Endothelial cell of umbilical vein (primary cell): ENCODE measurements around the gene NR5A1. TPM values are rescaled to one million over a fixed set of nuclear protein-coding genes. Genes with fewer than 3 reads are reported as not detected.

Experiments used
- BruUV-seq: library from RNA; stranded (reverse); fragments of 400-500 nt; replicated peaks from 2 replicates; lab custom pipeline; 2021; lab: Mats Ljungman, UMichigan
- CTCF ChIA-PET: fragments of 300-600, 350-600 bp; sonication (Branson Sonifier 250); formaldehyde crosslinking; loops from one replicate; lab custom pipeline; 2021; ENCODE audit warnings: antibody characterized with exemption, inconsistent platforms; lab: Charles Lee
- POLR2A ChIA-PET: fragments of 300-600, 350-600 bp; sonication (Branson Sonifier 250); formaldehyde crosslinking; loops from one replicate; lab custom pipeline; 2021; ENCODE audit warnings: antibody characterized with exemption, inconsistent platforms; lab: Charles Lee
- DNase-seq: peaks from one replicate; pipeline ENCODE4 v3.0.0-alpha.2; 2011; ENCODE audit warnings: low read depth, low spot score
- FAIRE-seq: peaks from 2 replicates; lab custom pipeline; 2011; peaks lifted over from hg19 to GRCh38; lab: Jason Lieb, UNC
- H2AFZ ChIP-seq: 2 replicates; pipeline ENCODE4 v1.6.0; 2012; ENCODE audit warnings: low read depth, low read length, control low read depth, inconsistent platforms
- H3K27ac ChIP-seq: 2 replicates; pipeline ENCODE4 v1.5.1; 2011; ENCODE audit warnings: low read depth, mild to moderate bottlenecking, control low read depth, low read length, moderate library complexity; ENCODE audit not compliant: insufficient read depth
- H3K27me3 ChIP-seq, 2 experiments: 2 replicates each; pipeline versions ENCODE4 v1.6.0 to v1.6.1; 2011; ENCODE audit warnings: low read length in 2 of 2, mixed read lengths in 1 of 2; ENCODE audit not compliant: control insufficient read depth in 2 of 2, insufficient read depth in 2 of 2
- H3K36me3 ChIP-seq, 2 experiments: 2 replicates in 1 of 2; 3 replicates in 1 of 2; pipeline ENCODE4 v1.5.1; 2011; ENCODE audit warnings: low read length in 2 of 2, mild to moderate bottlenecking in 1 of 2, moderate library complexity in 1 of 2; ENCODE audit not compliant: control insufficient read depth in 2 of 2, insufficient read depth in 2 of 2; ENCODE audit errors: extremely low read depth in 1 of 2
- H3K4me1 ChIP-seq: 3 replicates; pipeline ENCODE4 v1.5.1; 2011; ENCODE audit warnings: mild to moderate bottlenecking, low read length; ENCODE audit not compliant: control insufficient read depth, insufficient read depth; ENCODE audit errors: extremely low read depth
- H3K4me2 ChIP-seq: 2 replicates; pipeline ENCODE4 v1.6.1; 2011; ENCODE audit warnings: low read length, control low read depth, mixed read lengths; ENCODE audit not compliant: insufficient read depth
- H3K4me3 ChIP-seq, 3 experiments: fragments of 200-600 bp in 1 of 3; sonication (generic), shearing (Covaris generic) in 1 of 3; replicated peaks in 1 of 3; 2 replicates each; pipeline ENCODE4 v1.5.1; 2011 to 2016; ENCODE audit warnings: control low read depth in 3 of 3, low read length in 3 of 3, mild to moderate bottlenecking in 2 of 3, inconsistent platforms in 1 of 3, low read depth in 1 of 3, moderate library complexity in 1 of 3; ENCODE audit not compliant: insufficient read depth in 1 of 3
- H3K79me2 ChIP-seq: 2 replicates; pipeline ENCODE4 v1.6.0; 2012; ENCODE audit warnings: low read length, inconsistent platforms; ENCODE audit not compliant: control insufficient read depth, insufficient read depth
- H3K9ac ChIP-seq: replicated peaks from 2 replicates; pipeline ENCODE3; 2011; ENCODE audit warnings: low read length, control low read depth; ENCODE audit not compliant: insufficient read depth; ENCODE audit errors: extremely low read depth
- H3K9me1 ChIP-seq: replicated peaks from 3 replicates; pipeline ENCODE4 v1.6.0; 2011; ENCODE audit warnings: mild to moderate bottlenecking, low read length; ENCODE audit not compliant: control insufficient read depth, insufficient read depth; ENCODE audit errors: extremely low read depth
- H3K9me3 ChIP-seq: replicated peaks from 2 replicates; pipeline ENCODE4 v1.5.1; 2012; ENCODE audit warnings: low read length, inconsistent platforms; ENCODE audit not compliant: control insufficient read depth, insufficient read depth
- H4K20me1 ChIP-seq: replicated peaks from 2 replicates; pipeline ENCODE3; 2011; ENCODE audit warnings: mild to moderate bottlenecking, low read length; ENCODE audit not compliant: control insufficient read depth, insufficient read depth; ENCODE audit errors: extremely low read depth
- CTCF ChIP-seq, 2 donors: IDR thresholded peaks; 1 replicate in 1 of 2; 2 replicates in 1 of 2; pipeline ENCODE4 v1.5.1; 2011; ENCODE audit warnings: low read length in 2 of 2, mild to moderate bottlenecking in 2 of 2, moderate library complexity in 2 of 2, control low read depth in 1 of 2, inconsistent platforms in 1 of 2, low read depth in 1 of 2; ENCODE audit not compliant: insufficient read depth in 1 of 2; ENCODE audit errors: extremely low read depth in 1 of 2
- EZH2 ChIP-seq: IDR thresholded peaks from 2 replicates; pipeline ENCODE4 v1.6.1; 2012; ENCODE audit warnings: borderline replicate concordance, low read depth, mild to moderate bottlenecking, moderate library complexity, low read length, inconsistent platforms; ENCODE audit not compliant: severe bottlenecking
- FOS ChIP-seq: IDR thresholded peaks from 2 replicates; pipeline ENCODE4 v1.6.1; 2011; ENCODE audit warnings: mild to moderate bottlenecking, low read length, moderate library complexity, borderline replicate concordance; ENCODE audit not compliant: insufficient read depth
- GATA2 ChIP-seq: IDR thresholded peaks from 2 replicates; pipeline ENCODE4 v1.7.0; 2011; ENCODE audit warnings: low read depth, mild to moderate bottlenecking, moderate library complexity, mixed read lengths, low read length; ENCODE audit not compliant: insufficient read length, insufficient read depth
- JUN ChIP-seq: IDR thresholded peaks from 2 replicates; pipeline ENCODE4 v1.6.1; 2011; ENCODE audit warnings: borderline replicate concordance, low read depth; ENCODE audit not compliant: insufficient read length, insufficient read depth
- MAX ChIP-seq: IDR thresholded peaks from 2 replicates; pipeline ENCODE4 v1.6.1; 2011; ENCODE audit not compliant: insufficient read depth, insufficient read length
- MYC ChIP-seq: IDR thresholded peaks from one replicate; pipeline ENCODE4 v1.6.1; 2011; ENCODE audit warnings: mild to moderate bottlenecking, low read depth, low read length
- POLR2A ChIP-seq: IDR thresholded peaks from 2 replicates; pipeline ENCODE4 v1.6.1; 2012; ENCODE audit warnings: low read depth, mild to moderate bottlenecking, control low read depth, low read length
- POLR2AphosphoS5 ChIP-seq: IDR thresholded peaks from 2 replicates; pipeline ENCODE4 v1.6.1; 2012; ENCODE audit warnings: low read depth, mild to moderate bottlenecking, control low read depth, low read length, moderate library complexity; ENCODE audit not compliant: insufficient read depth
- dilution Hi-C: fragments of 300-500 bp; cut with MboI; formaldehyde crosslinking; loops from one replicate; pipeline ENCODE4 v1.15.0; 2019; ENCODE audit warnings: low sequenced_read_pairs; ENCODE audit not compliant: extremely low pct_ligation_motif_present
- intact Hi-C: fragments of 100-400 bp; cut with micrococcal nuclease; formaldehyde crosslinking; loops from one replicate; pipeline ENCODE4 v1.10.0; 2022
- polyA plus RNA-seq, 4 experiments: library from polyadenylated mRNA; depleted of rRNA in 3 of 4; stranded (reverse) in 3 of 4; unstranded in 1 of 4; fragments of >200 nt; gene quantifications; 2 replicates each; pipeline versions ENCODE4 v1.2.1 to v1.2.3, GENCODE V29; 2011 to 2012; ENCODE audit warnings: missing spikeins in 1 of 4
- total RNA-seq: library from RNA; stranded (reverse); gene quantifications from 2 replicates; pipeline ENCODE4 v1.2.3, GENCODE V29; 2021

NR5A1 gene
- total and polyA plus RNA-seq, 2 donors (not counting 3 experiments of a cell fraction or from before 2014, with no cell fraction given): not detected

GRCh38 chr9:124485201-124485600, 22.0 kb downstream of the NR5A1 start:
- Histone ChIP-seq H3K9ac (no peak overlapping the region), H4K20me1 (no peaks in the 10 kb centered on the region), H3K27me3 (peaks cover 24 to 36% of the 10 kb centered on the region in 2 experiments), H3K4me3 (no peak overlapping the region), H3K9me3 (no peaks in the 10 kb centered on the region), H3K9me1 (no peaks in the 10 kb centered on the region), H3K79me2 (no peaks in the 10 kb centered on the region), H3K4me2 (no peak overlapping the region), H3K27ac (no peak overlapping the region), H3K36me3 (no peaks in the 10 kb centered on the region), H3K4me1 (no peaks in the 10 kb centered on the region), H2AFZ (no peak overlapping the region)
- dilution Hi-C loops: no loop called here
- intact Hi-C loops: no loop called here
- BruUV-seq: no TSS peak
- ChIA-PET POLR2A (no interaction called here), CTCF (interaction anchor here (0.8 to 2.0 kb wide), 2 partner anchors 39 to 52 kb away, joined by 4 to 9 read pairs; no protein-coding TSS in a partner anchor)
- no peak for TF ChIP-seq POLR2A
- TF ChIP-seq CTCF (IDR thresholded peaks at IDR 0.05; ENCODE audit: extremely low read depth in 1 of 2, insufficient read depth in 1 of 2, low read depth in 1 of 2, low read length in 2 of 2): no peak
- no peak for TF ChIP-seq EZH2
- no peak for TF ChIP-seq GATA2
- TF ChIP-seq MYC: no peak
- TF ChIP-seq JUN: no peak
- no peak for TF ChIP-seq FOS
- FAIRE-seq (no peak), DNase-seq (no peak)

GRCh38 chr9:124483481-124483880, 23.7 kb downstream of the NR5A1 start:
- FAIRE-seq (no peak), DNase-seq (no peak)

More at GRCh38 chr9:124483481-124483880, 23.7 kb downstream of the NR5A1 start:
- no peak overlapping the region for H3K27ac ChIP-seq
- CTCF ChIA-PET: interaction anchor here (1.0 kb wide), 1 partner anchor 14 kb away, joined by 3 read pairs; no protein-coding TSS in a partner anchor
- no peaks in the 10 kb centered on the region for H3K79me2 ChIP-seq
- no peaks in the 10 kb centered on the region for H4K20me1 ChIP-seq
- no peak overlapping the region for H3K4me2 ChIP-seq
- dilution Hi-C loops (no loop called here), intact Hi-C loops (no loop called here)
- no peaks in the 10 kb centered on the region for H3K4me1 ChIP-seq
- no peaks in the 10 kb centered on the region for H3K9me3 ChIP-seq
- BruUV-seq: no TSS peak
- no peaks in the 10 kb centered on the region for H3K9me1 ChIP-seq
- no peaks in the 10 kb centered on the region for H3K36me3 ChIP-seq
- no peak overlapping the region for H2AFZ ChIP-seq
- no peak for TF ChIP-seq MAX
- no peak for TF ChIP-seq EZH2
- no peak for TF ChIP-seq JUN
- TF ChIP-seq POLR2A: no peak
- no peak for TF ChIP-seq FOS
- TF ChIP-seq GATA2: no peak
- TF ChIP-seq CTCF (IDR thresholded peaks at IDR 0.05; ENCODE audit: extremely low read depth in 1 of 2, insufficient read depth in 1 of 2, low read depth in 1 of 2, low read length in 2 of 2): no peak
- TF ChIP-seq POLR2AphosphoS5: no peak
- TF ChIP-seq MYC: no peak
- H3K9ac ChIP-seq: no peak overlapping the region
- H3K27me3 ChIP-seq: peaks cover 32 to 44% of the 10 kb centered on the region in 2 experiments
- POLR2A ChIA-PET: no interaction called here
- no peak overlapping the region for H3K4me3 ChIP-seq
